ENCODE data around the gene NEGR1.

DNA sequence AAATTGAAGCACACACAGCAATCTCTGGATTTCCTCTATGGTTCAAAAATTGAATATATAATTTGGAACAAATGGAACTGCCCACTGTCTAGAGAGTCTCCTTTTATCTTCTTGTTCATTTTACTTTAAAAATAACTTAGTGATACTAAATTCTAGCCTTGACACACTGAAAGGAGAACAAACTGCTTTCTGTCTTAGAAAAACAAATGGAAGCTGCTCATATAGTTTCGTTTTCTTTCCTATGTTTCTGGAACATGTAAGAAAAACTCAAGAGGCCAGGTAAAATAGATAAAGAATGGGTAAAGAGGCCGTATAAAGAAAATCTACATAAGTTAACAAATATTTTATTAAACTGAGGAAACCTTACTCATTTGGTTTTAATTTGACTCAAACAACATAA, 332.7 kb downstream of the NEGR1 start:
- TF ChIP-seq, protein P1, sequence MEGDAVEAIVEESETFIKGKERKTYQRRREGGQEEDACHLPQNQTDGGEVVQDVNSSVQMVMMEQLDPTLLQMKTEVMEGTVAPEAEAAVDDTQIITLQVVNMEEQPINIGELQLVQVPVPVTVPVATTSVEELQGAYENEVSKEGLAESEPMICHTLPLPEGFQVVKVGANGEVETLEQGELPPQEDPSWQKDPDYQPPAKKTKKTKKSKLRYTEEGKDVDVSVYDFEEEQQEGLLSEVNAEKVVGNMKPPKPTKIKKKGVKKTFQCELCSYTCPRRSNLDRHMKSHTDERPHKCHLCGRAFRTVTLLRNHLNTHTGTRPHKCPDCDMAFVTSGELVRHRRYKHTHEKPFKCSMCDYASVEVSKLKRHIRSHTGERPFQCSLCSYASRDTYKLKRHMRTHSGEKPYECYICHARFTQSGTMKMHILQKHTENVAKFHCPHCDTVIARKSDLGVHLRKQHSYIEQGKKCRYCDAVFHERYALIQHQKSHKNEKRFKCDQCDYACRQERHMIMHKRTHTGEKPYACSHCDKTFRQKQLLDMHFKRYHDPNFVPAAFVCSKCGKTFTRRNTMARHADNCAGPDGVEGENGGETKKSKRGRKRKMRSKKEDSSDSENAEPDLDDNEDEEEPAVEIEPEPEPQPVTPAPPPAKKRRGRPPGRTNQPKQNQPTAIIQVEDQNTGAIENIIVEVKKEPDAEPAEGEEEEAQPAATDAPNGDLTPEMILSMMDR (conservative IDR thresholded peaks at IDR 0.05; ENCODE audit: low read length): no peak
- no peak for TF ChIP-seq EZH2phosphoT487 (IDR thresholded peaks at IDR 0.05; ENCODE audit: borderline replicate concordance)

All from Loucy (cell line).